AG10803 (cell line): ENCODE data around the gene CFC1.
"Not testable (repeated sequence)": the region's sequence is repeated elsewhere in the genome, so short reads cannot be mapped to it uniquely, and the experiment has no call there.

Experiments used
- DNase-seq: peaks from one replicate; pipeline ENCODE4 v3.0.0; 2010; ENCODE audit warnings: low read depth
- H3K4me3 ChIP-seq: 2 replicates; pipeline ENCODE4 v1.5.1; 2011; ENCODE audit warnings: mild to moderate bottlenecking, low read length, control low read depth

The CFC1 gene

GRCh38 chr2:130588688-130589458 is 10.5 kb downstream of the CFC1 start:
- not testable (repeated sequence) for H3K4me3 ChIP-seq, DNase-seq

- H3K4me3 ChIP-seq, DNase-seq: not testable (repeated sequence)
These were observed 14.6 kb downstream of the CFC1 start for GRCh38 chr2:130584726-130585125.

GRCh38 chr2:130583582-130583981 is 15.8 kb downstream of the CFC1 start:
- not testable (repeated sequence) for DNase-seq, H3K4me3 ChIP-seq

- not testable (repeated sequence) for H3K4me3 ChIP-seq, DNase-seq
These were observed 16.4 kb downstream of the CFC1 start for GRCh38 chr2:130582970-130583369.

GRCh38 chr2:130581491-130581890 is 17.9 kb downstream of the CFC1 start:
- DNase-seq, H3K4me3 ChIP-seq: not testable (repeated sequence)

GRCh38 chr2:130579121-130579520 is 20.3 kb downstream of the CFC1 start:
- H3K4me3 ChIP-seq, DNase-seq: not testable (repeated sequence)

- H3K4me3 ChIP-seq, DNase-seq: not testable (repeated sequence)
These were observed 21.8 kb downstream of the CFC1 start for GRCh38 chr2:130577559-130577958.

- not testable (repeated sequence) for H3K4me3 ChIP-seq, DNase-seq
These were observed 23.1 kb downstream of the CFC1 start for GRCh38 chr2:130576209-130576784.

- not testable (repeated sequence) for DNase-seq, H3K4me3 ChIP-seq
These were observed 25.1 kb downstream of the CFC1 start for GRCh38 chr2:130574230-130574629.

- not testable (repeated sequence) for H3K4me3 ChIP-seq, DNase-seq
These were observed 27.4 kb downstream of the CFC1 start for GRCh38 chr2:130571929-130572328.

- DNase-seq, H3K4me3 ChIP-seq: not testable (repeated sequence)
These were observed 33.2 kb downstream of the CFC1 start for GRCh38 chr2:130566165-130566564.

GRCh38 chr2:130556441-130556840 is 42.9 kb downstream of the CFC1 start:
- DNase-seq, H3K4me3 ChIP-seq: not testable (repeated sequence)

- DNase-seq, H3K4me3 ChIP-seq: not testable (repeated sequence)
These were observed 45.2 kb downstream of the CFC1 start for GRCh38 chr2:130554178-130554577.

- not testable (repeated sequence) for DNase-seq, H3K4me3 ChIP-seq
These were observed 49.9 kb downstream of the CFC1 start for GRCh38 chr2:130549475-130549874.

GRCh38 chr2:130548418-130548817 is 51.0 kb downstream of the CFC1 start:
- DNase-seq, H3K4me3 ChIP-seq: not testable (repeated sequence)

GRCh38 chr2:130544978-130545377 is 54.4 kb downstream of the CFC1 start:
- DNase-seq, result not testable (repeated sequence)

GRCh38 chr2:130543785-130544528 is 55.4 kb downstream of the CFC1 start:
- not testable (repeated sequence) for DNase-seq, H3K4me3 ChIP-seq

More at GRCh38 chr2:130544978-130545377, 54.4 kb downstream of the CFC1 start:
- H3K4me3 ChIP-seq, result not testable (repeated sequence)

- H3K4me3 ChIP-seq, DNase-seq: not testable (repeated sequence)
These were observed 56.6 kb downstream of the CFC1 start for GRCh38 chr2:130542789-130543188.
